HepG2 (cell line): ENCODE measurements around the gene SLC35F3. TPM values are rescaled to one million over a fixed set of nuclear protein-coding genes. Genes with fewer than 3 reads are reported as not detected.

Experiments used
- ATAC-seq: fragments of 200-7000 bp; cut with Tn5 transposase; 3 replicates; pipeline ENCODE4 v1.9.1; 2020; ENCODE audit warnings: mild to moderate bottlenecking, moderate library complexity
- BruUV-seq: library from RNA; stranded (reverse); fragments of 400-500 nt; replicated peaks from 2 replicates; lab custom pipeline; 2021; lab: Mats Ljungman, UMichigan
- CTCF ChIA-PET: fragments of 300-600 bp; formaldehyde crosslinking; extraction: SDS; loops from one replicate; lab custom pipeline; 2021; ENCODE audit warnings: low total read pairs, inconsistent platforms, low intra/inter-chr PET ratio; lab: Yijun Ruan, JAX
- POLR2A ChIA-PET: fragments of 350-600 bp; sonication (Branson Sonifier 250); formaldehyde crosslinking; loops from one replicate; lab custom pipeline; 2020; ENCODE audit warnings: antibody characterized with exemption, inconsistent platforms; lab: Yijun Ruan, JAX
- DNase-seq: peaks from one replicate; pipeline ENCODE4 v3.0.0-alpha.2; 2015; ENCODE audit warnings: low spot score
- FAIRE-seq: peaks from 3 replicates; lab custom pipeline; 2011; peaks lifted over from hg19 to GRCh38; lab: Jason Lieb, UNC
- H2AFZ ChIP-seq: one replicate; pipeline ENCODE4 v1.6.1; 2011; ENCODE audit warnings: low read length, inconsistent platforms
- H3K27ac ChIP-seq: fragments of 300-600 bp; 3 replicates; pipeline ENCODE4 v1.8.0; 2011; ENCODE audit warnings: mixed run types, mild to moderate bottlenecking, mixed read lengths, low read length, inconsistent platforms; ENCODE audit not compliant: insufficient read depth; ENCODE audit errors: extremely low read length
- H3K27me3 ChIP-seq, 2 experiments: fragments of 200-600 bp in 1 of 2; 2 replicates in 1 of 2; 3 replicates in 1 of 2; pipeline versions ENCODE4 v1.6.0 to v1.8.0; 2011; ENCODE audit warnings: low read length in 2 of 2, mild to moderate bottlenecking in 2 of 2, moderate library complexity in 2 of 2, inconsistent platforms in 1 of 2; ENCODE audit not compliant: insufficient read depth in 2 of 2, control insufficient read depth in 1 of 2
- H3K36me3 ChIP-seq, 2 experiments: fragments of 200-600 bp in 1 of 2; replicated peaks in 1 of 2; 2 replicates in 1 of 2; 3 replicates in 1 of 2; pipeline versions ENCODE4 v1.5.1 to v1.8.0; 2011; ENCODE audit warnings: low read length in 2 of 2, inconsistent platforms in 1 of 2; ENCODE audit not compliant: insufficient read depth in 2 of 2, control insufficient read depth in 1 of 2
- H3K4me1 ChIP-seq: 2 replicates; pipeline ENCODE4 v1.5.1; 2012; ENCODE audit warnings: low read length, inconsistent platforms; ENCODE audit not compliant: insufficient read depth
- H3K4me2 ChIP-seq: 2 replicates; pipeline ENCODE4 v1.6.0; 2011; ENCODE audit warnings: low read depth, low read length, inconsistent platforms
- H3K4me3 ChIP-seq, 3 experiments: fragments of 200-600 bp in 1 of 3; sonication (generic), shearing (Covaris generic) in 1 of 3; replicated peaks in 1 of 3; 2 replicates each; pipeline ENCODE4 v1.5.1; 2011 to 2016; ENCODE audit warnings: low read length in 3 of 3, inconsistent platforms in 2 of 3, low read depth in 2 of 3, mild to moderate bottlenecking in 2 of 3, control low read depth in 1 of 3, mixed read lengths in 1 of 3; ENCODE audit not compliant: insufficient read depth in 1 of 3
- H3K79me2 ChIP-seq: one replicate; pipeline ENCODE4 v1.6.1; 2011; ENCODE audit warnings: low read length, inconsistent platforms; ENCODE audit not compliant: insufficient read depth
- H3K9ac ChIP-seq: 2 replicates; pipeline ENCODE4 v1.6.0; 2011; ENCODE audit warnings: mild to moderate bottlenecking, low read depth, low read length, inconsistent platforms; ENCODE audit not compliant: insufficient read depth
- H3K9me3 ChIP-seq: 2 replicates; pipeline ENCODE4 v1.5.1; 2012; ENCODE audit warnings: mild to moderate bottlenecking, low read length
- H4K20me1 ChIP-seq: 2 replicates; pipeline ENCODE4 v1.6.0; 2011; ENCODE audit warnings: inconsistent platforms, mild to moderate bottlenecking, low read length, moderate library complexity; ENCODE audit not compliant: insufficient read depth
- HES4 ChIP-seq: sonication (generic); formaldehyde crosslinking; IDR thresholded peaks from 2 replicates; pipeline ENCODE4 v1.9.0; 2021; ENCODE audit warnings: mild to moderate bottlenecking, missing genetic modification reagents, borderline replicate concordance
- HIC2 ChIP-seq: sonication (generic); formaldehyde crosslinking; IDR thresholded peaks from 2 replicates; pipeline ENCODE4 v1.9.0; 2022; ENCODE audit warnings: low read depth, missing genetic modification reagents
- JUNB ChIP-seq: sonication (generic); formaldehyde crosslinking; IDR thresholded peaks from 2 replicates; pipeline ENCODE4 v1.8.0; 2022; ENCODE audit warnings: missing genetic modification reagents, mild to moderate bottlenecking, borderline replicate concordance
- MTF2 ChIP-seq: sonication (generic); formaldehyde crosslinking; IDR thresholded peaks from 2 replicates; pipeline ENCODE4 v1.5.0; 2020; ENCODE audit warnings: missing genetic modification reagents, borderline replicate concordance
- NAIF1 ChIP-seq: sonication (generic); formaldehyde crosslinking; IDR thresholded peaks from 2 replicates; pipeline ENCODE4 v1.5.0; 2020; ENCODE audit warnings: mild to moderate bottlenecking, missing genetic modification reagents, borderline replicate concordance
- RXRB ChIP-seq: IDR thresholded peaks from 2 replicates; pipeline ENCODE4 v1.6.1; 2016; ENCODE audit warnings: borderline replicate concordance, missing genetic modification reagents, missing compliant biosample characterization
- ZBTB42 ChIP-seq: sonication (generic); formaldehyde crosslinking; IDR thresholded peaks from 2 replicates; pipeline ENCODE4 v1.5.0; 2020; ENCODE audit warnings: mild to moderate bottlenecking, missing genetic modification reagents
- ZFP1 ChIP-seq: IDR thresholded peaks from 2 replicates; pipeline ENCODE4 v1.6.1; 2016
- ZNF274 ChIP-seq: sonication (generic); formaldehyde crosslinking; IDR thresholded peaks from 2 replicates; pipeline ENCODE4 v1.5.1; 2020; ENCODE audit warnings: mild to moderate bottlenecking, missing genetic modification reagents
- ZNF343 ChIP-seq: sonication (generic); formaldehyde crosslinking; IDR thresholded peaks from 2 replicates; pipeline ENCODE4 v1.4.0; 2020; ENCODE audit warnings: mild to moderate bottlenecking, missing genetic modification reagents
- ZNF761 ChIP-seq: sonication (generic); formaldehyde crosslinking; conservative IDR thresholded peaks from 2 replicates; pipeline ENCODE4 v1.4.0; 2020; ENCODE audit warnings: mild to moderate bottlenecking, missing genetic modification reagents
- ZNF839 ChIP-seq: sonication (generic); formaldehyde crosslinking; IDR thresholded peaks from 2 replicates; pipeline ENCODE4 v1.4.0; 2020; ENCODE audit warnings: missing genetic modification reagents, mild to moderate bottlenecking, borderline replicate concordance
- WGBS: methylation state at CpG from one replicate; pipeline ENCODE4 v1.1.6; 2017; ENCODE audit warnings: low lambda C conversion rate; 5-methylcytosine and 5-hydroxymethylcytosine counted together
- in situ Hi-C: cut with HindIII; loops from 2 replicates; pipeline ENCODE4 v1.10.0; 2017; ENCODE audit warnings: low pct_unique_long_range_greater_than_20kb; ENCODE audit not compliant: extremely low pct_ligation_motif_present
- intact Hi-C: fragments of 100-400 bp; cut with micrococcal nuclease; formaldehyde crosslinking; loops from one replicate; pipeline ENCODE4 v1.10.0; 2022; ENCODE audit not compliant: unreplicated experiment
- polyA plus RNA-seq, 8 experiments: library from polyadenylated mRNA; depleted of rRNA in 3 of 8; stranded (reverse) in 7 of 8; unstranded in 1 of 8; fragments of >200 nt; fragmentation: Illumina TruSeq in 4 of 8; extraction: Trizol in 4 of 8; gene quantifications; 2 replicates each; pipeline versions ENCODE4 v1.2.1 to v1.2.3, GENCODE V29; 2011 to 2016; ENCODE audit warnings: low read depth in 4 of 8, missing spikeins in 1 of 8, mixed read lengths in 1 of 8; ENCODE audit not compliant: insufficient read depth in 1 of 8
- total RNA-seq, 5 experiments: library from RNA; depleted of rRNA; stranded (reverse); fragments of >200 nt; fragmentation: Illumina TruSeq; extraction: Trizol; gene quantifications; 2 replicates each; pipeline ENCODE4 v1.2.3, GENCODE V29; 2016; ENCODE audit warnings: low read depth in 1 of 5

Gene SLC35F3
- total and polyA plus RNA-seq, 2 of the 13 experiments (the other 11 are each of a cell fraction or from before 2014, with no cell fraction given): not detected

GRCh38 chr1:234199476-234200127 lies 295.1 kb downstream of the SLC35F3 start:
- in situ Hi-C loops: no loop called here
- Histone ChIP-seq H3K79me2 (no peaks in the 10 kb centered on the region), H3K4me2 (no peak overlapping the region), H3K4me1 (no peaks in the 10 kb centered on the region), H3K9me3 (no peaks in the 10 kb centered on the region), H4K20me1 (no peaks in the 10 kb centered on the region), H3K36me3 (no peaks in the 10 kb centered on the region), H3K27ac (no peak overlapping the region), H3K4me3 (no peak overlapping the region), H2AFZ (no peak overlapping the region), H3K27me3 (no peaks in the 10 kb centered on the region), H3K9ac (no peak overlapping the region)
- no peak for DNase-seq
- POLR2A ChIA-PET: no interaction called here
- no peak for ATAC-seq
- TF ChIP-seq RXRB (CRISPR knock-in tag) (no peak), ZFP1 (no peak), ZNF274 (no peak), ZNF839 (CRISPR knock-in tag) (no peak), ZNF343 (CRISPR knock-in tag) (no peak), ZBTB42 (no peak), NAIF1 (no peak), JUNB (no peak), HES4 (CRISPR knock-in tag) (no peak), ZNF761 (CRISPR knock-in tag) (no peak), HIC2 (CRISPR knock-in tag) (no peak), MTF2 (CRISPR knock-in tag) (no peak)
- 4% methylated on average over 2 of the region's 2 CpGs for WGBS
- BruUV-seq: no TSS peak
- CTCF ChIA-PET: no interaction called here
- intact Hi-C loops: no loop called here
- no peak for FAIRE-seq
